Lower leg skin (tissue), 4 donors: ENCODE results near the gene PTS. TPM values are rescaled to one million over a fixed set of nuclear protein-coding genes. Genes with fewer than 3 reads are reported as not detected.

Source experiments
- DNase-seq, 2 donors: peaks; one replicate each; pipeline ENCODE4 v3.0.0-alpha.2; 2019; ENCODE audit warnings: low spot score in 2 of 2
- H3K4me3 ChIP-seq: fragments of 200-600 bp; sonication (generic); 2 replicates; pipeline ENCODE4 v1.5.1; 2017; ENCODE audit warnings: mild to moderate bottlenecking, low read depth; ENCODE audit not compliant: poor library complexity, severe bottlenecking
- POLR2A ChIP-seq, 2 donors: fragments of 450-650 bp; IDR thresholded peaks; one replicate each; pipeline ENCODE4 v1.6.1; 2016 to 2017; ENCODE audit warnings: antibody characterized with exemption in 2 of 2, mild to moderate bottlenecking in 1 of 2, moderate library complexity in 1 of 2
- WGBS, 2 donors: methylation state at CpG; one replicate each; pipeline ENCODE4 v1.1.5; 2018; 5-methylcytosine and 5-hydroxymethylcytosine counted together
- intact Hi-C: fragments of 100-400 bp; cut with DNase I; formaldehyde crosslinking; loops from one replicate; pipeline ENCODE4 v1.15.0; 2023; ENCODE audit warnings: low total_unique reads
- total RNA-seq, 4 donors: library from RNA; depleted of rRNA; stranded (reverse); fragments of >200 nt; gene quantifications; one replicate each; pipeline ENCODE4 v1.1.0, GENCODE V29; 2016
- TF ChIP-seq, protein P1 (sequence below), 3 donors: fragments of 450-650 bp; IDR thresholded peaks; one replicate each; pipeline ENCODE4 v1.5.1; 2016; ENCODE audit warnings: antibody characterized with exemption in 3 of 3, mild to moderate bottlenecking in 3 of 3, moderate library complexity in 2 of 3

PTS gene
- total RNA-seq, 4 donors from 2014 or later = 17.0 to 37.2 (median 22.4) TPM

DNA sequence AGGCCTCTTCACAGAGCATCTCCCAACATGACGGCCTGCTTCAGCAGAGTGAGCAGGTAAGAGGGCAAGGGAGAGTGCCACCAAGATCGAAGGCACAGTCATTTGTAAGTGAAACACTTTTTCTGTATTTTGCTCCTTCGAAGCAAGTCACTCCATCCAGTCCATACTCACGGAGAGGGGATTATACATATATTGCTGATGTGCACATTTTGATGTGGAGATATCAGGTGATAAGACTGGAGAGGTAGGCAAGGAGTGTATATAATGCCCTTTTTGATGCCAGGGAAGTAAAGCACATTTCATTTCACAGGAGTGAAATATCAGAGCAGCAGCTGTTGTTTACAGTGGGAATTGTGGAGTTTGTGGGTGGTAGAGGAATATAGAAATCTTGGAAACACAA, 11.2 kb downstream of the PTS start:
- no peak for DNase-seq

DNA sequence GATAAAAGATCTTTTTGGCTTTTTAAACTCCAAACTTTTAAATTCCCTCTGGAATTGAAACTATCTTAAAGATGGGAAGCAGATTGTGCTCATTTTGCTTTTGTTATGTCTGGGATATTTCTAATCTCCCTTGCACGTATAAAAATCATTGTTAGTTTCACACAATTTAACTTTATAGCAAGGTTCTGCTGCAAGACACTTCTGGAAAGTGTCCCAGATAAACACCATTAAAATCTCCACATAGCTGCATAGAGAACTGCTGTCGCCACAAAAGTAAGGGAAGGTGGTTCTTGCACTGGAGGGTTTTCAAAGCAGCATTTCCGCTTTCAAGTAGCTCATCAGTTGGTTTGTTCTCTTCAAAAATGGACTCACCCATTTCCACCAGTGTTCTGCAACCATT, 11.8 kb downstream of the PTS start:
- TF ChIP-seq, protein P1, sequence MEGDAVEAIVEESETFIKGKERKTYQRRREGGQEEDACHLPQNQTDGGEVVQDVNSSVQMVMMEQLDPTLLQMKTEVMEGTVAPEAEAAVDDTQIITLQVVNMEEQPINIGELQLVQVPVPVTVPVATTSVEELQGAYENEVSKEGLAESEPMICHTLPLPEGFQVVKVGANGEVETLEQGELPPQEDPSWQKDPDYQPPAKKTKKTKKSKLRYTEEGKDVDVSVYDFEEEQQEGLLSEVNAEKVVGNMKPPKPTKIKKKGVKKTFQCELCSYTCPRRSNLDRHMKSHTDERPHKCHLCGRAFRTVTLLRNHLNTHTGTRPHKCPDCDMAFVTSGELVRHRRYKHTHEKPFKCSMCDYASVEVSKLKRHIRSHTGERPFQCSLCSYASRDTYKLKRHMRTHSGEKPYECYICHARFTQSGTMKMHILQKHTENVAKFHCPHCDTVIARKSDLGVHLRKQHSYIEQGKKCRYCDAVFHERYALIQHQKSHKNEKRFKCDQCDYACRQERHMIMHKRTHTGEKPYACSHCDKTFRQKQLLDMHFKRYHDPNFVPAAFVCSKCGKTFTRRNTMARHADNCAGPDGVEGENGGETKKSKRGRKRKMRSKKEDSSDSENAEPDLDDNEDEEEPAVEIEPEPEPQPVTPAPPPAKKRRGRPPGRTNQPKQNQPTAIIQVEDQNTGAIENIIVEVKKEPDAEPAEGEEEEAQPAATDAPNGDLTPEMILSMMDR (IDR thresholded peaks at IDR 0.05) = no peak
- no peak for TF ChIP-seq POLR2A (IDR thresholded peaks at IDR 0.05)
- WGBS, 2 donors = 83 to 94% methylated on average over 3 of the region's 3 CpGs
- no peak for DNase-seq
- intact Hi-C loops = no loop called here
- H3K4me3 ChIP-seq = no peak overlapping the region

More for the DNA sequence above, 11.2 kb downstream of the PTS start:
- TF ChIP-seq POLR2A (IDR thresholded peaks at IDR 0.05) = no peak
- TF ChIP-seq, protein P1 (IDR thresholded peaks at IDR 0.05) = no peak
- 97 to 99% methylated on average over 4 of the region's 4 CpGs for WGBS, 2 donors
- no peak overlapping the region for H3K4me3 ChIP-seq
- intact Hi-C loops = no loop called here

DNA sequence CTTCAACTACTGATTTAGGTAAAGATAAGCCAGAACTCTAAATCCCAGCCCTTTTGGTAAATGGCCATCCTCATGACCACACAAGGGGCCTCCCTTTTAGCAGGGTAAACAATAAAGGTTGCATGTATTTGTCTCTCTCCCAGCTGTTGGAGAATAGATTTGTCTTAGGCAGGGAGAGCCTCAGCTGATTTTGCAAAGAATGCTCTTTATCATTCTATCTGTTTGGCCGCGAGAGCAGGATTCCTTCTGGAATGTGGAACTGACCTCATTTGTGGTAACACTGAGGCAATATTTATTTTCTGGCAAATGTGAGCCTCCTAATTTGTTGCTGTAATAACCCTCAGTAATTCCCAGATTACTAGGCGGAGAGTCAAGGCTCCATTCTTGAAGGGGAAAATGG, 15.3 kb downstream of the PTS start:
- WGBS, 2 donors = 72 to 91% methylated on average over 3 of the region's 3 CpGs
- intact Hi-C loops = no loop called here
- no peak for DNase-seq
- no peak for TF ChIP-seq POLR2A (IDR thresholded peaks at IDR 0.05)
- TF ChIP-seq, protein P1 (IDR thresholded peaks at IDR 0.05) = no peak
- no peak overlapping the region for H3K4me3 ChIP-seq

DNA sequence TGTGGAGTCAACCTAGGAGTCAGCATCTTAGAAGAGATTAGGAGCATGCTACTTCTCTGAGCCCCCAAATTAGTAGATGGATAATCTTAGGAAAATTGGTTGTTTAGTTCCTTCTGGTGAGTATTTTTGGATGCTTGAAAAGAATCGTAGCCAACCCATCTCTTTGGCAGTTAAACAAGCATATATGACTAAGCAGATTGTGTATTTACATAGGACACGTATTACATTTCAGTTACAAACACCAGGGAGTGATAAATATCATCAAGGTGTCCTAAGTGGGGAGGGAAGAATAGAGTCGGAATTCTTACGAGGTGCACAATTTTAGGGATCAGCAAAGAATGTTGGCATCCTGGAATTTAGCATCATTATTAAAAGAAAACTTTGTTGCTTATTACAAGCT, 21.0 kb downstream of the PTS start:
- intact Hi-C loops = no loop called here
- H3K4me3 ChIP-seq = no peak overlapping the region
- TF ChIP-seq, protein P1 (IDR thresholded peaks at IDR 0.05) = no peak
- TF ChIP-seq POLR2A (IDR thresholded peaks at IDR 0.05) = no peak
- WGBS, 2 donors = 43 to 59% methylated on average over 4 of the region's 4 CpGs
- DNase-seq = no peak

DNA sequence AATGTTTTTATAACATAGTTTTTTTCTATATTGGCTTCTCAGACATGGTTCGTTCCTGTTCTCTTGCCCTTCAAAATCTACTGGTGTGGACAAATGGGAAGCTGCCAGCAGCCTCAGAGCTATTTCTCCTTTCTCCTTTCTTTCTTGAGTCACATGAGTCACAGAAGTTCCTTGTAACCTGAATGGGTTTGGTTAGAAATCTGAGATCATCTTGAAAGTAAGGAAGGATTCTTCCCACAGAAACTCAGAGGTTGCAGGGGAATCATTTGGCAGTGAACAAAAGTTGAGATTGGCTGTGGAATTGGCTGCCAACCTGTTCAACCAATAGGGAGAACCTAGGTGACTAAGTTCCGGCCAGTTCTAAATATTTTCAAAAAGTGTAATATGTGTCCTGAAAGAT, 22.0 kb downstream of the PTS start:
- intact Hi-C loops = no loop called here
- no peak overlapping the region for H3K4me3 ChIP-seq
- 83 to 85% methylated on average over 2 of the region's 2 CpGs for WGBS, 2 donors
- TF ChIP-seq, protein P1 (IDR thresholded peaks at IDR 0.05) = no peak
- TF ChIP-seq POLR2A (IDR thresholded peaks at IDR 0.05) = no peak
- DNase-seq = no peak

DNA sequence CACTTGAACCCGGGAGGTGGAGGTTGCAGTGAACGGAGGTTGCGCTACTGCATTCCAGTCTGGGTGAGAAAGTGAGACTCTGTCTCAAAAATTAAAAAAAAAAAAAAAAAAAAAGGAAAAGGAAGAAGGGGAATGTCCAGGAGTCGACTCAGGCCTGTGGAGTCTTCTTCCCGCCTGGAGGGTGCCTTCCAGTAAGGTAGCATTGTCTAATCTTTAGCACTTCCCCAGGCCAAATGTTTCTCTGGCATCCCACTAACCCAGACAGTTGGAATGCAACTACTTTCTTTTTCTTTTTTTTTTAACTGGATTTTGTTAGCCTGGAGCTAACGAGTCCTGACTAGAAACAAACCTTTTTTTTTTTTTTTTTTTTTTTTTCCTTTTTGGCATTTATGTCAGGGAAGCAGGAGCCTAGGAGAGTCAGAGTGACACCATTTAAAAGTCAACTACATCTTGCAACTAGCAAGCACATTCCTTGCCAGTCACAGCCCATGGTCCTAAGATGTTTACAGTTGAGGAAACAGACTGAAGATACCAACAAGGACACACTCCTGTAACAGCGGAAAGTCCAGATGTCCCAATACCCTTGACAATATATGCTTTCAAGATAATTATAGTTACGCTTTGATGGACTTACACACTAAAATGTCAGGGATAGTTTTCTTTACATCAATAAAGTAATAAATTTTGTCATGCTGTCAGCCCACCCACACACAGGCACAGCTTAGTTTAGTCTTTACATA, 23.8 kb downstream of the PTS start:
- intact Hi-C loops = no loop called here
- DNase-seq = no peak
- 56 to 65% methylated on average over 8 of the region's 8 CpGs for WGBS, 2 donors
- TF ChIP-seq, protein P1 (IDR thresholded peaks at IDR 0.05) = no peak
- TF ChIP-seq POLR2A (IDR thresholded peaks at IDR 0.05) = no peak
- H3K4me3 ChIP-seq = no peak overlapping the region
